Bladder microvascular endothelial cell (primary cell): Measurements from ENCODE around the gene TMEM176A. TPM values are rescaled to one million over a fixed set of nuclear protein-coding genes. Genes with fewer than 3 reads are reported as not detected.

Experiments
- total RNA-seq: library from RNA; depleted of rRNA; stranded (reverse); fragments of >200 nt; gene quantifications from 2 replicates; pipeline ENCODE4 v1.2.3, GENCODE V29; 2014

TMEM176A gene, protein sequence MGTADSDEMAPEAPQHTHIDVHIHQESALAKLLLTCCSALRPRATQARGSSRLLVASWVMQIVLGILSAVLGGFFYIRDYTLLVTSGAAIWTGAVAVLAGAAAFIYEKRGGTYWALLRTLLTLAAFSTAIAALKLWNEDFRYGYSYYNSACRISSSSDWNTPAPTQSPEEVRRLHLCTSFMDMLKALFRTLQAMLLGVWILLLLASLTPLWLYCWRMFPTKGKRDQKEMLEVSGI
- 0.25 TPM in 1 of 2 replicates, not detected in the other for total RNA-seq

DNA sequence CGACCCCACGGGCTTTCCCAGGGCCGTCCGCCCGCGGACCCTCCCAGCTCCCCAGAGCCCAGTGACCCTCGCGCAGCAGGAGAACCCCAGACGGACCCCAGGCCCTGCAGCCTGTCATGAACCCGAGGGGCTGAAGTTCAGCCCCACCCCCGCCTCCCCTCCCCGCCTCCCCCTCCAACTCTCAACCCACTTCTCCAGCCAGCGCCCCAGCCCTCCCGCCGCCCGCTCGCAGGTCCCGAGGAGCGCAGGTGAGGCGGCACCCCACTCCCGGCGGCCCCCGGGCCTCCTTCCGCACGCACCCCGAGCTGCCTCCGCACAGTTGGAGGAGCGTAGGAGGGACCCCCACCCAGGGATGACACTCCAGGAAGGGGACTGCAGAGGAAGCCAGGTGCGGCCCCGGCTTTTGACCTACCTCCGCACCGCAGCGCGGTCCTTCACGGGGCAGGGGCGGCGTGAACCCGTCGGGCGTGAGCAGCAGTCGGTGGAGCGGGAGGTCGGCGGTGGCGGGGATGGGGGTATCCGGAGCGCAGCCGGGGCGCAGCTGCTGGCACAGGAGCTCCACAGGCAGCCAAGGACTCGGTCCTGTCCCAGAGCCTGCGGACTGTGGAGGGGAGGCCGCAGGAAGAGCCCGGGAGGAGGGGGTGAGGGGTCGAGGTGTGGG lies at the start of gene TMEM176A:
Gene TMEM176A (plus strand): TSS at position 189 of the 661 bp plus-strand sequence. CDS start 782 bp downstream, outside the sequence.

DNA sequence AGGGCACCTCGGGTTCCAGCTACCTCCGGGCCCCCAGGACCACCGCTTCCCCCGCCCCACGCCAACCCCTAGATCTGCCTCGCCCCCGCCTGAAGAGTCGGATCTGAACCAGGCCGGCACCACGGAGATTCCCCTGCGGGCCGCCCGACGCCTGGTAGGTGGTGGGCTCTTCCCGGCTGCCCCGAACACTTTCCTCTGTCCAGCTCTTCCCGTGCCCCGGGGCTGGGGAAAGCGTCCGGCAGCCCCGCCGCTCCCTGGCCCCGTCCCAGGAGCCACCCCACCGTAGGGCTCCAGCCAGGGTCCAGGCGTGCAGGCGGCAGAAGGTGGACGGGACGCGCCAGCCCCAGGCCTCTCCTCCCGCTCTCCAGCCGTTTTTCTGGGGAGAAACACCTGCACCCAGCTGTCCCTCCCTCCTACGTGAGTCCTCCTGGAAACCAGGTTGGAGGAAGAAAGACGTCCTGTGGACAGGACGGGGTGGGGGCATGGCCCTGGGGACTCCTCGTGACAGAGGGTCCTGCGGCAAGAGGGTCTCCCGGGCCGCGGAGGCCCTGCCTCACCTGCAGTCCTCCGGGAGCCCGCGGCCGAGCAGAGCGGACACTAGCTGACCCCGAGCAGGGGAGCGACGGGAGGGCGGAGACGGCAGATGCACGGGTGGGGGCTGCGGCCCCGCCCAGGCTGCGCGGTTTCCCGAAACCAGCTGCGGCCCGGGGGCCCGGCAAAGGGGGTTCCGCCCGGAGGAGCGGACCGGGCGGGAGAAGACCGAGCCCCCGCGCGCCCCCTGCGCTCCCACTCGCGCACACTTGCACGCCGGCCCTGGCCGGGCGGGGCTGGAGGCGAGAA lies 608 bp upstream of the TMEM176A start, which contains the start of gene TMEM176B:
Gene TMEM176B (minus strand): TSS at position 624 of the 840 bp plus-strand sequence. CDS start 3,795 bp downstream, outside the sequence.

DNA sequence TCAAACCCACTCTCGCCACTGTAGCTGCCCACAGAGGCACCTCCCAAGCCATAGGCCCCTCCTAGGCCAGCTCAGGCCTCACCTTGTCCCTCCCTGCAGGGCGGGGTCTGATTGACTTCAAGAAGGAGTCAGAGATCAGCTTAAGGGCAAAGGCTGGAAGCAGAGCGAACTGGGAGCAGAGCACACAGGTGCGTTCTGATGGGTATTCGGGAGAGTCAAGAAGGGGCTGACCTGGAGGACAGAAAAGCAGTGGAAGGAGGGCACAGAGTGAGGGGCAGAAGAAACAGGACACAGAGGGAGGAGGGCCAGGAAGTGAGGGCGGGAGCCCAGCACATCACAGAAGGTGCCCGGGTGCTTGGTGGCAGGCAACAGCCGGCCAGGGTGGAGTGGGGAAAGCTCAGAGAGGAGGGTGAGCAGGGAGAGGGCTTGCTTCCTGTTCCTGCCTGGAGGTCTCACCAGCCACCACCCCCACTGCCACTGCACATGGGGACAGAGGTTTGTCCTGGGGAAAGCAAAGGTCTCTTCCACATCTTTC lies 51.9 kb downstream of the TMEM176A start, which contains the start of gene AOC1:
Gene AOC1 (plus strand): TSS at position 147 of the 535 bp plus-strand sequence. CDS start 3,954 bp downstream, outside the sequence.

Other genes starting within 250 kb of the TMEM176A start
- 131 and 293 TPM in 2 replicates for gene GIMAP4, start 233.4 kb upstream of the TMEM176A start, total RNA-seq
- 136 and 201 TPM in 2 replicates for gene GIMAP6, start 168.4 kb upstream of the TMEM176A start, total RNA-seq
- 43.5 and 77.4 TPM in 2 replicates for gene GIMAP2, start 115.1 kb upstream of the TMEM176A start, total RNA-seq
- 11.1 and 26.7 TPM in 2 replicates for gene GIMAP1, start 84.2 kb upstream of the TMEM176A start, total RNA-seq
- 128 and 150 TPM in 2 replicates for gene GIMAP5, start 63.4 kb upstream of the TMEM176A start, total RNA-seq
- not detected in 2 replicates for gene TMEM176B, start 405 bp upstream of the TMEM176A start, total RNA-seq
- gene AOC1, start 51.7 kb downstream of the TMEM176A start, total RNA-seq = not detected in 2 replicates
- 0.06 TPM in 1 of 2 replicates, not detected in the other for gene KCNH2, start 177.6 kb downstream of the TMEM176A start, total RNA-seq
- gene NOS3, start 190.2 kb downstream of the TMEM176A start, total RNA-seq = 20.9 and 58.7 TPM in 2 replicates
- 0.19 TPM in 1 of 2 replicates, not detected in the other for gene ATG9B, start 223.7 kb downstream of the TMEM176A start, total RNA-seq
- 14.6 and 26.1 TPM in 2 replicates for gene ABCB8, start 227.7 kb downstream of the TMEM176A start, total RNA-seq
- 0.16 and 0.44 TPM in 2 replicates for gene ASIC3, start 247.8 kb downstream of the TMEM176A start, total RNA-seq